ENCODE data around the gene EIF1. TPM values are rescaled to one million over a fixed set of nuclear protein-coding genes. Genes with fewer than 3 reads are reported as not detected.

EIF1 gene
- total RNA-seq, 1 donor from 2014 or later, result 943 TPM

DNA sequence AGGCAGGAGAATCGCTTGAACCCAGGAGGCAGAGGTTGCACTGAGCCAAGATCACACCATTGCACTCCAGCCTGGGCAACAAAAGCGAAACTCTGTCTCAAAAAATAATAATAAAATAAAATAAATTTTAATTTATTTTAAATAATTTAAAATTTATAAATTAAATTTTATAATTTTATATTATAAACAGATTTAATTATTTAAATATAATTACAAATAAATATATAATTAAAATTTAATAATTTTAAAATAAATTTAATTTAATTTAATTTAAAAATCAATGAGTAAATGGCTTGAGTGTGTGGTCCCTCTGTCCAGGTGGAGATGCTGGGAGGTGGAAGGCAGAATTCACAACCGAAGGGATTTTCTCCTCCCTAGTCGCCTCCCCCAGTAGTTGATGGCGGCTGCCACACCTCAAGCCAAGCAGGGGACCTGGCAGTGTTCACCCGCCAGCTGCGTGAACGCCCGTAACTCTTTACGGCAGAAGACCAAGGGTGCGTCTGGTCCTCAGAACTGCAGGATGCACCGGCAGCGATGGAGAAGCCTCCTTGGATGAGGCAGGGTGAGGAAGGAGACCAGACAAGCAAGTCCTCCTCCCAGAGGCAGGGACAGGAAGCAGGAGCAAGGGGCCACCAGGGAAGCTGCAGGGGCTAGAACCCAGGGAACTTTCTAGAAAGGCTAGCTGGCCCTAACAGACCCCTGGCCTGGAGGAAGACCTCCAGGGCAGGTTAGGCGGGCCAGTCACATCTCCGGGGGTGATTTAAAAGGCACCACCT lies 41.5 kb upstream of the EIF1 start:
- Histone ChIP-seq H3K4me3 (no peak overlapping the region), H3K27ac (no peak overlapping the region), H3K36me3 (no peaks in the 10 kb centered on the region), H3K9me3 (no peaks in the 10 kb centered on the region), H3K27me3 (ENCODE audit: low read depth) (no peaks in the 10 kb centered on the region), H3K4me1 (peaks cover 26% of the 10 kb centered on the region)
- intact Hi-C loops (cut with DNase I), result no loop called here
- ATAC-seq (no peak), DNase-seq (no peak)
- TF ChIP-seq, protein P1, sequence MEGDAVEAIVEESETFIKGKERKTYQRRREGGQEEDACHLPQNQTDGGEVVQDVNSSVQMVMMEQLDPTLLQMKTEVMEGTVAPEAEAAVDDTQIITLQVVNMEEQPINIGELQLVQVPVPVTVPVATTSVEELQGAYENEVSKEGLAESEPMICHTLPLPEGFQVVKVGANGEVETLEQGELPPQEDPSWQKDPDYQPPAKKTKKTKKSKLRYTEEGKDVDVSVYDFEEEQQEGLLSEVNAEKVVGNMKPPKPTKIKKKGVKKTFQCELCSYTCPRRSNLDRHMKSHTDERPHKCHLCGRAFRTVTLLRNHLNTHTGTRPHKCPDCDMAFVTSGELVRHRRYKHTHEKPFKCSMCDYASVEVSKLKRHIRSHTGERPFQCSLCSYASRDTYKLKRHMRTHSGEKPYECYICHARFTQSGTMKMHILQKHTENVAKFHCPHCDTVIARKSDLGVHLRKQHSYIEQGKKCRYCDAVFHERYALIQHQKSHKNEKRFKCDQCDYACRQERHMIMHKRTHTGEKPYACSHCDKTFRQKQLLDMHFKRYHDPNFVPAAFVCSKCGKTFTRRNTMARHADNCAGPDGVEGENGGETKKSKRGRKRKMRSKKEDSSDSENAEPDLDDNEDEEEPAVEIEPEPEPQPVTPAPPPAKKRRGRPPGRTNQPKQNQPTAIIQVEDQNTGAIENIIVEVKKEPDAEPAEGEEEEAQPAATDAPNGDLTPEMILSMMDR (IDR thresholded peaks at IDR 0.05), result no peak

DNA sequence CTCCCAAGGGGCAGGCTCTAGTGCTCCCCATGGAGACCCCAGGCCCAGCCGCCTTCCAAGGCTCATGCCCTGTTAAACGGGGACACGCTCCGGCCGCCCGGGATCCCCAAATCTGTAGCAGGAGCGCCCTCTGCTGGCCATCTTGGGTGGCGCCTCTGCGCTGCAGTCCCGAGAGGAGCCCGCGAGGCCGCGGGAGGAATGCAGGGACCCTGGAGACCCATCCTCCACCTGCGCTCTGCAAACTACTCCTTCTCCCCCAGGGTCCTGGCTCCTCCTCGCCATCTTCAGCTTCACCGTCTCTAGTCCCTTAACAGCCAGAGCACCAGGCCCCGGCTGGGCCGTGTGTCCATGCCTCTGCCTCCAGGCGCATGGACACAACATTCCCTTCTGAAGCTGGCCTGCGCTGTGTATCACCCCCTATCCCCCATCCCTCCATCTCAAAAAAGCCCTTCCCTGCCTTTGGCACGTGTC lies 40.7 kb upstream of the EIF1 start:
- ATAC-seq (peak; percentile 85 to 87), DNase-seq (peak; percentile 92)
- intact Hi-C loops (cut with DNase I), result no loop called here
- Histone ChIP-seq H3K4me3 (peak overlapping the region; percentile 51), H3K4me1 (peaks cover 26% of the 10 kb centered on the region), H3K36me3 (no peaks in the 10 kb centered on the region), H3K27me3 (ENCODE audit: low read depth) (no peaks in the 10 kb centered on the region), H3K27ac (no peak overlapping the region), H3K9me3 (no peaks in the 10 kb centered on the region)
- TF ChIP-seq, protein P1 (IDR thresholded peaks at IDR 0.05), result peak; percentile 96

DNA sequence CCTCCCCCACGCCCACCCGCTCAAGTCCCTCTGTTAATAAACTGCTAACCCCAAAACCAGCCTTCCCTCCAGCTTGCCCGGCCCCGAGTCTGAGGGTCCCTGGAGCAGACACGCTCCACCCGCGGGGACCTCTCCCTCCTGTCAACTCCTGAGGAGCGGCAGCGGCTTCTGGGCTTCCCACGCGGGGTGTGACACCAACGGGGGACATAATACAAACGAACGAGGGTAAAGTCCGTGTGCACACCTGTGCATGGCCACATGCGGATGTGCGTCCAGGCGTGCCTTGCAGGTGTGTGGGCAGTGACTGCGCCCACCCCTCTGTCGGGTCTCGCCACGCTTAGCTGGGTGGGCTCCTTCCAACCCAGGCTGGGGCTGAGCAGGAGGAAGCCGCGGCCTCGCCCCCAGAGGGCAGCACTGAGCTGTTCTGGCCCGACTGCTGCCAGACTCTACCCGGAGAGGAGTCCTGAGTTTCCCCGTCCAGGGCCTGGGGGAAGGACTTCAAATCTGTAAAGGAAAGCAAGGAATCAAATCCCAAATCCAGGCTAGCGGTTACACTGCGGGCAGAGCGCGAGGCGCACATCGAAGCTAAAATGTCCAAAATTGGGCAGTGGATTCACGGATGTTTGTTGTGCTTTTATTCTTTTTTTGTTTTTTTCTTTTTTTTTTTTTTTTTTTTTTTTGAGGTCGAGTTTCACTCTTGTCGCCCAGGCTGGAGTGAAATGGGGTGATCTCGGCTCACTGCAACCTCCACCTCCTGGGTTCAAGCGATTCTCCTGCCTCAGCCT lies 40.1 kb upstream of the EIF1 start:
- ATAC-seq (peak; percentile 92 to 93), DNase-seq (peak; percentile 90)
- intact Hi-C loops (cut with DNase I), result no loop called here
- TF ChIP-seq, protein P1 (IDR thresholded peaks at IDR 0.05), result peak; percentile 97
- Histone ChIP-seq H3K9me3 (no peaks in the 10 kb centered on the region), H3K36me3 (no peaks in the 10 kb centered on the region), H3K27ac (peak overlapping the region; percentile 33), H3K27me3 (ENCODE audit: low read depth) (no peaks in the 10 kb centered on the region), H3K4me1 (peaks cover 26% of the 10 kb centered on the region), H3K4me3 (peak overlapping the region; percentile 51)

DNA sequence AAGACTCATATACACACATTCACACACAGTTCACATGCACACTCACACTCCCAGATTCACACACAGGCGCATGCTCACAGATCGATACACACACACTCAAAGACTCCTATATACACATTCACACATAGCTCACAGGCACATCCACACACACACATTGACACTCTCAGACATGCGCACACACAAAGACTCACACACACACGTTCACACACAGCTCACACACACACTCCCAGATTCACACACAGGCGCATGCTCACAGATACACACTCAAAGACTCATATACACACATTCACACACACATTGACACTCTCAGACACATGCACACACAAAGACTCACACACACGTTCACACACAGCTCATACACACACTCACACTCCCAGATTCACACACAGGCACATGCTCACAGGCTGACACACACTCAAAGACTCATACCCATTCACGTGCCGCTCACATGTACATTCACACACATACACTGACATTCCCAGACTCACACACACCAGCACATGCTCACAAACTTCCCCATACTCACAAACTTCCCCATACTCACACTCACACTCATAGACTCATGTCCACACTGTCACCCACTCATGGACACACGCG lies 38.7 kb upstream of the EIF1 start:
- Histone ChIP-seq H3K9me3 (no peaks in the 10 kb centered on the region), H3K27me3 (ENCODE audit: low read depth) (no peaks in the 10 kb centered on the region), H3K36me3 (no peaks in the 10 kb centered on the region), H3K4me1 (peaks cover 32% of the 10 kb centered on the region), H3K27ac (peak overlapping the region; percentile 88), H3K4me3 (no peak overlapping the region)
- DNase-seq (no peak), ATAC-seq (no peak)
- intact Hi-C loops (cut with DNase I), result no loop called here
- TF ChIP-seq, protein P1 (IDR thresholded peaks at IDR 0.05), result no peak

DNA sequence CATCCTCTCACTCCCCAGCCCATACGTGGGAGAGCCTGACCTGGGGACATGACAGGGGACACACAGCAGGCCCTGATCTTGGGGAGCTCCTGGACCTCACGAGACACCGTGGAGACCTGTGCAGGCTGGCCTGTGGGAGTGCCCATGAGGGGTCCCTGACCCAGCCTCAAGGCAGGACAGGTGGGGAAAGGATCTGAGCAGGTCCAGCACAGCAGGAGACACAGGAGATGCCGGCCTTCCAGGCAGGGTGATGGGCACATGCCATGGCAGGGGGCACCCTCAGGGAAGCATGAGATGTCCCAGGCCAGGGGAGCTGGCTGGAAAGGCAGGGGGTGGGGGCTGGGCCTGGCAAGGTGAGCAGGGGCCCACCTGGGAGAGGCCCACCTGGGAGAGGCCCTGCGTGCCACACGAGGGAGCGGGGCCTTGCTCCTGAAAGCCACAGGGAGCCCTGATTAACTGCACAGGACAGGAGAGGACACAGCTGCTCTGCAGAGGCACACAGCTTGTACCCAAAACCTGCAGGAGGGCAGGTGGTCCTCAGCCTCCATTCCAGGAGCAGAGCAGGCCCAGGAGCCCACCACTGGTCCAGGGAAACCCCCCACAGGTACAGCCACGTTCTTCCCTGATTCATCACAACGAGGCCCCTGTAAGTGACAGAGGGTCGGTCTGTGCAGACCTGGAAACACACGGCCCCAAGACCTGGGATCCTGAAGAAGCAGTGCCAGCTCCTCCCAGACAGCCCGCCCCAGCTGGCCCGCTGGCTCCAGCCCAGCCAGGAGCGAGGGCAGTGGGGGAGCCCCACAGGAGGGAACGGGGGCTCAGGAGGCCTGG lies 37.7 kb upstream of the EIF1 start:
- DNase-seq, result no peak
- peaks cover 37% of the 10 kb centered on the region for H3K4me1 ChIP-seq
- peak overlapping the region; percentile 88 for H3K27ac ChIP-seq

More for the DNA sequence above, 37.7 kb upstream of the EIF1 start:
- no peaks in the 10 kb centered on the region for H3K9me3 ChIP-seq
- H3K27me3 ChIP-seq (ENCODE audit: low read depth), result no peaks in the 10 kb centered on the region
- intact Hi-C loops (cut with DNase I), result no loop called here
- TF ChIP-seq, protein P1 (IDR thresholded peaks at IDR 0.05), result no peak
- no peaks in the 10 kb centered on the region for H3K36me3 ChIP-seq
- ATAC-seq, result no peak
- no peak overlapping the region for H3K4me3 ChIP-seq

Measured in lower lobe of right lung (tissue), 2 donors.